ENCODE results near the gene PARP12. TPM values are rescaled to one million over a fixed set of nuclear protein-coding genes. Genes with fewer than 3 reads are reported as not detected.

The PARP12 gene
- total RNA-seq, 1 donor from 2014 or later = 14.1 TPM

DNA sequence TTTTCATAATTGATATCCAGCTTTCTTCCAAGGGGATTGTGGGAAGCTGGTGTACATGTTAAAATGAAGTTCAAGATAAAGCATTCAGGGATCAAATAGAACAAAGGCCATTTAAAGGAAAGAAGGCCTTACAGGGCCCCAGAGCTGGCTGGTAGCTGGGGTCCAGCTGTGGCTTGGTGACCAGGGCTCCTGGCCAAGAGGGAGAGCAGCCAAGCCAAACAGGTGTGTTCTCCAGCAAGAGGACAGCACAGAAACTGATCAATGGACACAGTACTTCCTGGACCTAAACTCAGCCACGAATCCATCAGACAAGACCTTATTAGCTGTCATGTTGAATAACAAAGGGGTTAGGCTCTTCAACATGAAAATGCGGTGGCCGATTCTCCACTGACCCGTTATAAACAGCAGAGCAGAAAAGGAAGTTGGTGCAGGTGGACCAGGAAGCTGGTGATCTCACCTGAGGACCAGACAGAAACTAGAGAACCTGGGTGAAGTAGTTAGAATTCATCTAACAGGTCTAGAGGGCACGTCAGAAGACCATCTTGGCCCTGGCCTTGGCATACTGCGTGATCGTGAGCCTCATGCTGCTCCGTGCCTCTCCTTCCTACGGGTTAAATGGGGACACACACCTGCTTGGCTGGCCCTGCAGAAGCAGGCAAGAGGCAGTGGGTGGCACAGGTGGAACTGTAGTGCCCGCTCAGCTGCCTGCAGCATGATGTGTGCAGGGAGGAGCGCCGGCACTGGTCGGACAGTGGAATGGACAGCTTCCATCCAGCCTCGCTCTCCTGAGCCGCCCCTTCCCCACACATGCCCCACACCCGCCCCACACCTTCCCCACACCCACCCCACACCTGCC is 53.8 kb downstream of the PARP12 start:
- H3K9me3 ChIP-seq (ENCODE audit: control insufficient read depth in 3 of 3, low read length in 3 of 3) = no peaks in the 10 kb centered on the region
- H3K27ac ChIP-seq (ENCODE audit: low read depth, low read length) = no peak overlapping the region
- no peak overlapping the region for H3K9ac ChIP-seq (ENCODE audit: low read depth in 1 of 3, low read length in 3 of 3)
- H3K4me1 ChIP-seq (ENCODE audit: control insufficient read depth in 3 of 3, insufficient read depth in 3 of 3, low read length in 3 of 3) = no peaks in the 10 kb centered on the region
- H3K27me3 ChIP-seq (ENCODE audit: control insufficient read depth in 3 of 3, insufficient read depth in 3 of 3, low read length in 3 of 3) = no peaks in the 10 kb centered on the region
- H3K4me3 ChIP-seq (ENCODE audit: low read length in 3 of 3) = no peak overlapping the region
- no peaks in the 10 kb centered on the region for H3K36me3 ChIP-seq (ENCODE audit: control insufficient read depth in 3 of 3, insufficient read depth in 3 of 3, low read length in 3 of 3)

DNA sequence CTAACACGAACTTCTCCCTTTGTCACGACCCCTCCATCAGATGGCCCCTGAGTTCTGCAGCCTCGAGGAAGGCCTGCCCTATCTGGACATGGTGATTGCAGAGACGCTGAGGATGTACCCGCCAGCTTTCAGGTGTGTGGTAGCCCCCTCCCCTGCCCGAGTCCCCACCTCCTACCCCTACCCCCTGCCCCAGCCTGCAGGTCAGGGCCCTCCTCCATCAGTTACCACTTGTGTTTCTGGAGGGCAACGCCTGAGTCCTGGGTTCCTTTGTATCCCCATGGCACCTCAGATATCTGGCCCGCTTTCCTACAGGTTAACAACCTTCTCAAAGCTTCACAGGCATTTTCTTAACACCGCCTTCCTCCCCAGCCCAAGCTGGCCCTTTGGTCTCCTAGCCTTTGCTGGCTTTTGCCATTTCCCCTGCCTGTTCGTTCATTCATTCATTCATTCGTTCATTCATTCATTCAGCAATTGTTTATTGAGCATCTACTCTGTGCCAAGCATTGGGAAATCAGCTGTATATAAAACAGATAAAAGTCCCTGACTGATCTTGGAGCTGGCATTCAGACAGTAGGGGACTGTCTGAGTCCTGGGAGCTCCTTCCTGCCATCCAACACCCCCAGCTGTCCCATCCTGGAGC is 55.6 kb downstream of the PARP12 start:
- Histone ChIP-seq H3K36me3 (ENCODE audit: control insufficient read depth in 3 of 3, insufficient read depth in 3 of 3, low read length in 3 of 3) (no peaks in the 10 kb centered on the region), H3K27ac (ENCODE audit: low read depth, low read length) (no peak overlapping the region), H3K27me3 (ENCODE audit: control insufficient read depth in 3 of 3, insufficient read depth in 3 of 3, low read length in 3 of 3) (no peaks in the 10 kb centered on the region), H3K4me3 (ENCODE audit: low read length in 3 of 3) (no peak overlapping the region), H3K9ac (ENCODE audit: low read depth in 1 of 3, low read length in 3 of 3) (no peak overlapping the region), H3K4me1 (ENCODE audit: control insufficient read depth in 3 of 3, insufficient read depth in 3 of 3, low read length in 3 of 3) (no peaks in the 10 kb centered on the region), H3K9me3 (ENCODE audit: control insufficient read depth in 3 of 3, low read length in 3 of 3) (no peaks in the 10 kb centered on the region)

DNA sequence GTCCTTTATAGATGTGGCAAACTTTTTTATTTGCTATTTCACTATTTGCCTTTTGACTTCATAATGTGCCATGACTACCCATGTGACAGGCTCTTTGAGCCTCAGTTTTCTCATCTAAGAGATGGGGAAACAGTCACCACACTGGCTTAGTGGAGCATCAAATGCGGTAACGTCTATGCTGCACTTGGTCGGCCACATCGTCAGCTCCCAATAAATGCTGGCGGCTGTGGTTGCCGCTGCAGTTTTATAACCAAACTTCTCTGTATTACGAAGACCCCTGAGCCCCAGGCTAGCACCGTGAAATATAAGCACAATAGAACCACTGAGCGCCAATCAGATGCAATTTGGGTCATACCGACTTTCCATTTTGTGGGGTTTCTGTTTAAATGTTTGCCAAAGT is 56.2 kb downstream of the PARP12 start:
- no peaks in the 10 kb centered on the region for H3K4me1 ChIP-seq (ENCODE audit: control insufficient read depth in 3 of 3, insufficient read depth in 3 of 3, low read length in 3 of 3)
- H3K9me3 ChIP-seq (ENCODE audit: control insufficient read depth in 3 of 3, low read length in 3 of 3) = no peaks in the 10 kb centered on the region
- no peaks in the 10 kb centered on the region for H3K36me3 ChIP-seq (ENCODE audit: control insufficient read depth in 3 of 3, insufficient read depth in 3 of 3, low read length in 3 of 3)
- no peak overlapping the region for H3K9ac ChIP-seq (ENCODE audit: low read depth in 1 of 3, low read length in 3 of 3)
- H3K27me3 ChIP-seq (ENCODE audit: control insufficient read depth in 3 of 3, insufficient read depth in 3 of 3, low read length in 3 of 3) = no peaks in the 10 kb centered on the region
- no peak overlapping the region for H3K27ac ChIP-seq (ENCODE audit: low read depth, low read length)
- no peak overlapping the region for H3K4me3 ChIP-seq (ENCODE audit: low read length in 3 of 3)

DNA sequence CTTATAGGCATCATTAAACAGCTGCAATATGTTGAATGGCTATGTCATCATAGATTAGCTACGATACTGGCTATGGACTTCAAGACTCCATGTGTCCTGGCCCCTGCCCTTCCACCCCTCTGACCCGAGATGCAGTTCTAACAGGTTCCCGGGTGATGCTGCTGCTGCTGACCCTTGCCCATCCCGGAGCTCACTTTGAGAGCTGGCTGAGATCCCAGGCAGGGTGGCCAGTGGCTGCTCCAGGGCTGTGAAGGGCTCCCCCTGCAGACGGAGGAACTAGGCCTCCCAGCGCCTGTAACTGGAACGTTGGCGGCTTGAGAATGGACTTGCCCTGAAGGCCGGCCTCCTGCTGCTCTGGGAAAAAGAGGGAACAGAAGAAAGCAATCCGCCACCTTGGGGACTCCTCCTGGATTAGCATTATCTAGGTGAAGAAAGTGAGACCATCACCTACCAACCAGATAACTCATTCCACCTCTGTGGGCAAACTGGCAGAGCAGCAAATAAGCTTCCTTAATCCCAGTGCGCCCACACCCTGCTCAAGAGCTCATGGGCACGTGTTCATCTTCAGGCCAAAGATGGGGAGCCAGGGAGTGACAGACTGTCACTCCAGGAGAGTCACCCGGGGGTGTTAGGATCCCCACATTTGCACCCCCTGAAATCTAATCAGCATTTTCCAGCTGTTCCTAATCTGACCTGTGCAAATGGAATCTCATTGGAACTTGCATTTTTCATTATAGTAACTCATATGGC is 56.8 kb downstream of the PARP12 start:
- Histone ChIP-seq H3K27ac (ENCODE audit: low read depth, low read length) (no peak overlapping the region), H3K4me1 (ENCODE audit: control insufficient read depth in 3 of 3, insufficient read depth in 3 of 3, low read length in 3 of 3) (no peaks in the 10 kb centered on the region), H3K36me3 (ENCODE audit: control insufficient read depth in 3 of 3, insufficient read depth in 3 of 3, low read length in 3 of 3) (no peaks in the 10 kb centered on the region), H3K27me3 (ENCODE audit: control insufficient read depth in 3 of 3, insufficient read depth in 3 of 3, low read length in 3 of 3) (no peaks in the 10 kb centered on the region), H3K9ac (ENCODE audit: low read depth in 1 of 3, low read length in 3 of 3) (no peak overlapping the region), H3K4me3 (ENCODE audit: low read length in 3 of 3) (no peak overlapping the region), H3K9me3 (ENCODE audit: control insufficient read depth in 3 of 3, low read length in 3 of 3) (no peaks in the 10 kb centered on the region)

DNA sequence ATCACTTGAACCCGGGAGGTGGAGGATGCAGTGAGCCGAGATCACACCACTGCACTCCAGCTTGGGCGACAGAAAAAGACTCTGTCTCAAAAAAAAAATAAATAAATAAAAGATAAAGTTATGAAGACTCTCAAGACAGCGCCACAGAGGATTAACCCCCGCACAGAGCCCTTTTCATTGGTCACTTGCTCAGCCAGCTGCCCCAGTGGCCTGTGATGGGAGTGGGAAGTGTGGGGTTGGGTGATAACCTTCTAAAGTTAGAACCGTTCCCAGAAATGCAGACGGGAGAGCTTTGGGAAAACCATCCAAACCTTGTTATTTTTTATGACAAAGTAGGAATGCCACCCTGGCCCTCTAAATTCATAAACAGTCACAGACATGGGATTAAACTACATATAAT is 57.4 kb downstream of the PARP12 start:
- Histone ChIP-seq H3K9me3 (ENCODE audit: control insufficient read depth in 3 of 3, low read length in 3 of 3) (no peaks in the 10 kb centered on the region), H3K4me1 (ENCODE audit: control insufficient read depth in 3 of 3, insufficient read depth in 3 of 3, low read length in 3 of 3) (no peaks in the 10 kb centered on the region), H3K9ac (ENCODE audit: low read depth in 1 of 3, low read length in 3 of 3) (no peak overlapping the region), H3K27me3 (ENCODE audit: control insufficient read depth in 3 of 3, insufficient read depth in 3 of 3, low read length in 3 of 3) (no peaks in the 10 kb centered on the region), H3K27ac (ENCODE audit: low read depth, low read length) (no peak overlapping the region), H3K4me3 (ENCODE audit: low read length in 3 of 3) (no peak overlapping the region), H3K36me3 (ENCODE audit: control insufficient read depth in 3 of 3, insufficient read depth in 3 of 3, low read length in 3 of 3) (no peaks in the 10 kb centered on the region)

DNA sequence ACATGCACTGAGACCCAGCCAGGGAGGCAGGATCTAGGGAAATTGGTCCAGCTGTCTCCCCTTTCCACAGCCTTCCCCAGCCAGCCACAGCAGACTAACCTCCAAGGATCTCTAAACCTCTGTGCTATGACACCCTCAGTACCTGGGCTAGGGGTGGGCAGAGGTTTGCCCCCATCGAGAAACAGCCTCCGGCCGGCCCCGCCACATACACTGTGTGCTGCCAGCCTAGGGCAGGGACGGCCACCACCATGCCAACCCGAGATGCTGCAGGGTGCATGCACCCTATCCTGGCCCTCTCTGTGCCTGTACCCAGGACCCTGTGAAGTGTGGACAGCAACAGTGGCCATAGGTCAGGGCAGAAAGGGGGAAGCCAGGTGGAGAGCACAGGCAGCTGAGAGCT is 58.1 kb downstream of the PARP12 start:
- no peak overlapping the region for H3K9ac ChIP-seq (ENCODE audit: low read depth in 1 of 3, low read length in 3 of 3)
- H3K27ac ChIP-seq (ENCODE audit: low read depth, low read length) = no peak overlapping the region
- no peak overlapping the region for H3K4me3 ChIP-seq (ENCODE audit: low read length in 3 of 3)
- no peaks in the 10 kb centered on the region for H3K9me3 ChIP-seq (ENCODE audit: control insufficient read depth in 3 of 3, low read length in 3 of 3)
- no peaks in the 10 kb centered on the region for H3K36me3 ChIP-seq (ENCODE audit: control insufficient read depth in 3 of 3, insufficient read depth in 3 of 3, low read length in 3 of 3)
- H3K4me1 ChIP-seq (ENCODE audit: control insufficient read depth in 3 of 3, insufficient read depth in 3 of 3, low read length in 3 of 3) = no peaks in the 10 kb centered on the region
- no peaks in the 10 kb centered on the region for H3K27me3 ChIP-seq (ENCODE audit: control insufficient read depth in 3 of 3, insufficient read depth in 3 of 3, low read length in 3 of 3)

DNA sequence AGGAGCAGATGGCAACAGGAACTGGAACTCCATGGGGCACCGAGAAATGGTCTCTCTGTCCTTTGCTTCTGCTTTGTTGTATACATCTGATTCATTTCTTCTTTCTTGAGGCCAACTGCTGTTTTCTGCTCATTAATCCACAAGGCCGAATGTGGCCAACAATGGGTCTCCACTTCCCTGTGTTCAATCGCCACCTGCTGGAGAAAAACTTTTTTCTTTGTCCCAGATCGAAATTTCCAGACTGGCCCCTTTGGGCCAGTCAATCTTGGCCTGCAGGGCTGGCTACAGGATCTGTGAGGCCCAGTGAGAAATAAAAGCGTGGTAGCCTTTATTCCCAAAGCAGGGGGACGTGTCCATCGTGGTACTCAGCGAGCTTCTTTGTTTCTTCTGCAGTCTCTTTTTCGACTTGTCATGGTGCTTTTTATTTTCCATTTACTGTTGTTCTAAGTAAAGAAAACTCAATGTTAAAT is 58.8 kb downstream of the PARP12 start:
- Histone ChIP-seq H3K27me3 (ENCODE audit: control insufficient read depth in 3 of 3, insufficient read depth in 3 of 3, low read length in 3 of 3) (no peaks in the 10 kb centered on the region), H3K4me3 (ENCODE audit: low read length in 3 of 3) (no peak overlapping the region), H3K9ac (ENCODE audit: low read depth in 1 of 3, low read length in 3 of 3) (no peak overlapping the region)

DNA sequence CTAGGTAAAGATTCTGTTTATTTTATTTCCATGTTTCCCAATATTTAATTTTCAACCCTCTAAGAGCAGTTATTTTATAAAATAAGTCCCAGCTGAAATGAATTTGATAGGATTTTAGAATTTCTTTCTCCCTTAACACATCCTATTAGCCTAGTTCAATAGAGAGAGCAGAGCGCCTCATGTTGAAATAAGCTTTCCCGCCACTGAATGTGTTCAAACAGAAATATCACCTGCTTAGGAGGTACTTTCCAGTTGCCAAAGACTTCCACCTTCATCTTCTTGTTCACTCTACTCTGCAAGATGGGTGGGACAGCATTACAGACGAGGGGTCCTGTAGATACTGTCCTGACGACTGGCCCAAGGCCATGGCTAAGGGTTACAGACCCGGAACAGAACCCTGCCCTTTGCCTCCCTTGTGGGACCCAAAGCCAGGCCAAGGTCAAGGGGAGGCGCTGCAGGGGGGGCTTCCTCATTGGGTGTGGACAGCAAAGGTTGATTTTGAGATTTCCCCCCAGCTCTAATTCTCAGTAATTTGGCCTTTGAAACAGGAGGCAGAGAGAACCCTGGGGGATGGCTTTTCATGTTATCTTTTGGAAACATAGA is 62.0 kb downstream of the PARP12 start:
- no peak overlapping the region for H3K4me3 ChIP-seq (ENCODE audit: low read length in 3 of 3)
- H3K4me1 ChIP-seq (ENCODE audit: control insufficient read depth in 3 of 3, insufficient read depth in 3 of 3, low read length in 3 of 3) = no peaks in the 10 kb centered on the region
- H3K9ac ChIP-seq (ENCODE audit: low read depth in 1 of 3, low read length in 3 of 3) = no peak overlapping the region
- no peaks in the 10 kb centered on the region for H3K36me3 ChIP-seq (ENCODE audit: control insufficient read depth in 3 of 3, insufficient read depth in 3 of 3, low read length in 3 of 3)
- no peak overlapping the region for H3K27ac ChIP-seq (ENCODE audit: low read depth, low read length)
- no peaks in the 10 kb centered on the region for H3K27me3 ChIP-seq (ENCODE audit: control insufficient read depth in 3 of 3, insufficient read depth in 3 of 3, low read length in 3 of 3)
- no peaks in the 10 kb centered on the region for H3K9me3 ChIP-seq (ENCODE audit: control insufficient read depth in 3 of 3, low read length in 3 of 3)

More for the DNA sequence above, 58.8 kb downstream of the PARP12 start:
- H3K4me1 ChIP-seq (ENCODE audit: control insufficient read depth in 3 of 3, insufficient read depth in 3 of 3, low read length in 3 of 3) = no peaks in the 10 kb centered on the region
- no peaks in the 10 kb centered on the region for H3K36me3 ChIP-seq (ENCODE audit: control insufficient read depth in 3 of 3, insufficient read depth in 3 of 3, low read length in 3 of 3)
- no peak overlapping the region for H3K27ac ChIP-seq (ENCODE audit: low read depth, low read length)
- H3K9me3 ChIP-seq (ENCODE audit: control insufficient read depth in 3 of 3, low read length in 3 of 3) = no peaks in the 10 kb centered on the region

DNA sequence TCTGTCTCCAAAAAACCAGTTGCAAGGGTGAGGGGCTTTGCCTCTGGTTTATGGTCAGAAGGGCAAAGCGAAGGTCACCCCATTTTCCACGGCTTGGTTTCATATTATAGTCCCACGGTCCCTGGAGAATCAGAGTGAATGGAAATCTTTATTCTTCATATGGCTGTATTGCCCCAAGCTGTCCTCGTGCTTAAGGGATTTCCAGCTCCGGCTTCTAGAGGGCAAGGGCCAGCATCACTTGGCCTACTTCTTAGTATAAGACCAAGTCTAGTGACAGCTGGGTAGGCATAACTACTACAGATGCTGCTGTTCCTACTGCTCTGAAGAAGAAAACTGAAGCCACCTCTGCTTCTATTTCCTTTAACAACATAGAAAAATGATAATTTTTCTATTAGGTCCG is 63.2 kb downstream of the PARP12 start:
- peaks cover 0 to 2% (median 0%) of the 10 kb centered on the region in 3 donors for H3K4me1 ChIP-seq (ENCODE audit: control insufficient read depth in 3 of 3, insufficient read depth in 3 of 3, low read length in 3 of 3)
- no peaks in the 10 kb centered on the region for H3K36me3 ChIP-seq (ENCODE audit: control insufficient read depth in 3 of 3, insufficient read depth in 3 of 3, low read length in 3 of 3)
- no peaks in the 10 kb centered on the region for H3K27me3 ChIP-seq (ENCODE audit: control insufficient read depth in 3 of 3, insufficient read depth in 3 of 3, low read length in 3 of 3)
- H3K27ac ChIP-seq (ENCODE audit: low read depth, low read length) = no peak overlapping the region
- H3K4me3 ChIP-seq (ENCODE audit: low read length in 3 of 3) = no peak overlapping the region
- H3K9ac ChIP-seq (ENCODE audit: low read depth in 1 of 3, low read length in 3 of 3) = no peak overlapping the region
- no peaks in the 10 kb centered on the region for H3K9me3 ChIP-seq (ENCODE audit: control insufficient read depth in 3 of 3, low read length in 3 of 3)
